GM12878 (cell line): ENCODE measurements around the gene AKR1B15. TPM values are rescaled to one million over a fixed set of nuclear protein-coding genes. Genes with fewer than 3 reads are reported as not detected.

Source experiments
- CBFB ChIP-seq: IDR thresholded peaks from 2 replicates; pipeline ENCODE4 v1.6.1; 2016; ENCODE audit warnings: antibody characterized with exemption, low read depth
- CHD2 ChIP-seq: IDR thresholded peaks from 2 replicates; pipeline ENCODE4 v1.6.1; 2011; ENCODE audit warnings: low read depth, low read length, improper control_type of control experiment, borderline replicate concordance
- CTCF ChIP-seq, 3 experiments: IDR thresholded peaks in 2 of 3; conservative IDR thresholded peaks in 1 of 3; 2 replicates each; pipeline ENCODE4 v1.5.1; 2011; ENCODE audit warnings: low read depth in 3 of 3, low read length in 3 of 3, mild to moderate bottlenecking in 3 of 3, control low read depth in 2 of 3, moderate library complexity in 2 of 3, inconsistent platforms in 1 of 3, mixed read lengths in 1 of 3; ENCODE audit not compliant: control insufficient read depth in 2 of 3, insufficient read depth in 1 of 3; ENCODE audit errors: extremely low read depth in 1 of 3
- HCFC1 ChIP-seq: fragments of 150-350 bp; IDR thresholded peaks from 2 replicates; pipeline ENCODE4 v1.6.1; 2014; ENCODE audit warnings: low read length
- IKZF2 ChIP-seq, 2 experiments: fragments of 450-650 bp; IDR thresholded peaks; 2 replicates each; pipeline ENCODE4 v1.6.1; 2017; ENCODE audit warnings: mild to moderate bottlenecking in 2 of 2, moderate library complexity in 2 of 2
- KDM1A ChIP-seq: fragments of 200-600 bp; sonication (generic); IDR thresholded peaks from 2 replicates; pipeline ENCODE4 v1.6.1; 2016; ENCODE audit warnings: borderline replicate concordance
- MLLT1 ChIP-seq: fragments of 450-650 bp; IDR thresholded peaks from 2 replicates; pipeline ENCODE4 v1.6.1; 2016; ENCODE audit warnings: mild to moderate bottlenecking
- PAX8 ChIP-seq: fragments of 450-650 bp; IDR thresholded peaks from 2 replicates; pipeline ENCODE4 v1.6.1; 2017; ENCODE audit warnings: mild to moderate bottlenecking, moderate library complexity
- RELB ChIP-seq: fragments of 450-650 bp; IDR thresholded peaks from 2 replicates; pipeline ENCODE4 v1.6.1; 2017; ENCODE audit warnings: low read depth, mild to moderate bottlenecking, moderate library complexity
- RFX5 ChIP-seq: IDR thresholded peaks from 2 replicates; pipeline ENCODE4 v1.6.1; 2011; ENCODE audit warnings: low read depth, low read length, improper control_type of control experiment
- RUNX3 ChIP-seq: IDR thresholded peaks from 2 replicates; pipeline ENCODE4 v1.6.1; 2012; ENCODE audit warnings: low read length, inconsistent platforms
- SIX5 ChIP-seq: IDR thresholded peaks from 2 replicates; pipeline ENCODE4 v1.6.1; 2011; ENCODE audit warnings: mild to moderate bottlenecking, low read depth, low read length, moderate library complexity; ENCODE audit not compliant: severe bottlenecking
- SPI1 ChIP-seq: IDR thresholded peaks from 2 replicates; pipeline ENCODE4 v1.6.1; 2011; ENCODE audit warnings: low read depth, mild to moderate bottlenecking, low read length, moderate library complexity, borderline replicate concordance; ENCODE audit not compliant: insufficient read depth
- SREBF1 ChIP-seq: IDR thresholded peaks from 2 replicates; pipeline ENCODE4 v1.6.1; 2012; ENCODE audit warnings: mild to moderate bottlenecking, low read length
- TCF12 ChIP-seq: IDR thresholded peaks from 2 replicates; pipeline ENCODE4 v1.6.1; 2011; ENCODE audit warnings: low read depth, mild to moderate bottlenecking, low read length
- TCF3 ChIP-seq: IDR thresholded peaks from 2 replicates; pipeline ENCODE4 v1.6.1; 2012; ENCODE audit warnings: low read depth, mild to moderate bottlenecking, low read length, borderline replicate concordance; ENCODE audit not compliant: insufficient read depth
- ZNF217 ChIP-seq: fragments of 450-650 bp; IDR thresholded peaks from 2 replicates; pipeline ENCODE4 v1.6.1; 2017; ENCODE audit warnings: antibody characterized with exemption, mild to moderate bottlenecking
- polyA plus RNA-seq, 11 experiments: library from polyadenylated mRNA; depleted of rRNA in 4 of 11; unstranded in 6 of 11; stranded (reverse) in 5 of 11; fragments of >200 nt; fragmentation: Nextera tagmentation in 4 of 11; fragmentation: Illumina TruSeq in 1 of 11; extraction: Ambion mirVana in 4 of 11; extraction: Trizol in 1 of 11; gene quantifications; 1 replicate in 1 of 11; 2 replicates in 10 of 11; pipeline versions ENCODE4 v1.2.1 to v1.2.3, GENCODE V29; 2011 to 2016; ENCODE audit warnings: inconsistent platforms in 2 of 11, missing spikeins in 2 of 11, low read depth in 1 of 11
- total RNA-seq, 4 experiments: library from RNA; depleted of rRNA in 3 of 4; stranded (reverse); fragments of >200 nt in 3 of 4; fragmentation: Illumina TruSeq in 1 of 4; extraction: Trizol in 1 of 4; gene quantifications; 2 replicates each; pipeline versions ENCODE4 v1.2.1 to v1.2.3, GENCODE V29; 2013 to 2021
- TF ChIP-seq, protein P1 (sequence below): fragments of 450-650 bp; IDR thresholded peaks from 2 replicates; pipeline ENCODE4 v1.6.1; 2017; ENCODE audit warnings: antibody characterized with exemption, mild to moderate bottlenecking, moderate library complexity
- TF ChIP-seq, protein P2 (sequence below): fragments of 150-350 bp; IDR thresholded peaks from 2 replicates; pipeline ENCODE4 v1.6.1; 2016; ENCODE audit warnings: low read depth, low read length

Gene AKR1B15
- total and polyA plus RNA-seq, 10 of the 15 experiments (the other 5 are each of a cell fraction or from before 2014, with no cell fraction given), result 0.06 TPM; not detected in 9

DNA sequence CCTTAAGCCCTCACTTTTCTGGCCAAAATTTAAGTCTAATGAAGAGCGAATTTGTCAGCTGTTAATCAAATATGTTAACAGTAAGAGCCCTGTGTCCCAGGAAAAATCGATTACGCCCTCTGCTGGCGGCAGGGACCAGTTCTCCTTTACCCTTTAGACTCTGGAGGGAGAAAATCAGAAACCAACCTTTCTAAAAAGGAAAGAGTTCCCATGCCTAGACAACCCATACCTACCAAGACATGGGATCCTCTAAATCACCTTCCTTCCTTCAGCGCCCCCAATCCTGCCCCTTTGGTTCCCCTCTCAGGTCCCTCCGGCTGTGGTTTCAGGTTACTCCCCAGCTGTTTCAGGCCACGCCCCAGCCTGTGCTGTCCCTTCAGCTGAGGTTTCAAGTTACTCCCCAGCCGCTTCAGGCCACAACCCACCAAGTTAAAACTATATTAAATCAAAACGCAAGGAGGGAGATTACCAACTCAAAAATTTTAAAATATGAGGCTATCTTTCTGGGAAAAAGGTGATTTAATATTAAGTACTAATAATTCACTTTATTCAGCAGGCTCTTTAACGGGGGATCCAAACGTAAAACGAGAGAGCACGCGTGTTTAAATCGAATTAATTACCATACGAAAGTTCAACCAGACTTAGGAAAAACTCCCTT, 1.4 kb upstream of the AKR1B15 start (continued):
- TF ChIP-seq SPI1, result no peak
- TF ChIP-seq RELB, result peak; percentile 48; the same call in 1 of the 2 replicates
- TF ChIP-seq SIX5, result no peak
- TF ChIP-seq SREBF1, result no peak
- TF ChIP-seq RUNX3, result peak; percentile 76
- TF ChIP-seq IKZF2 (IDR thresholded peaks at IDR 0.05), result peak; percentile 30 to 36; a peak in 1 of 4 replicates
- peak; percentile 72 to 87 (median 74) for TF ChIP-seq CTCF (IDR thresholded peaks at IDR 0.05 in 2 of 3, conservative IDR thresholded peaks at IDR 0.05 in 1 of 3; ENCODE audit: control insufficient read depth in 2 of 3, extremely low read depth in 1 of 3, insufficient read depth in 1 of 3, low read depth in 3 of 3, low read length in 3 of 3)
- no peak for TF ChIP-seq KDM1A
- no peak for TF ChIP-seq CHD2
- TF ChIP-seq HCFC1, result no peak
- 0 out of 2 replicates have a peak, but pooled peaks have one; percentile 46 for TF ChIP-seq TCF12
- TF ChIP-seq PAX8, result no peak
- TF ChIP-seq MLLT1, result no peak
- no peak for TF ChIP-seq ZNF217
- TF ChIP-seq, protein P1, sequence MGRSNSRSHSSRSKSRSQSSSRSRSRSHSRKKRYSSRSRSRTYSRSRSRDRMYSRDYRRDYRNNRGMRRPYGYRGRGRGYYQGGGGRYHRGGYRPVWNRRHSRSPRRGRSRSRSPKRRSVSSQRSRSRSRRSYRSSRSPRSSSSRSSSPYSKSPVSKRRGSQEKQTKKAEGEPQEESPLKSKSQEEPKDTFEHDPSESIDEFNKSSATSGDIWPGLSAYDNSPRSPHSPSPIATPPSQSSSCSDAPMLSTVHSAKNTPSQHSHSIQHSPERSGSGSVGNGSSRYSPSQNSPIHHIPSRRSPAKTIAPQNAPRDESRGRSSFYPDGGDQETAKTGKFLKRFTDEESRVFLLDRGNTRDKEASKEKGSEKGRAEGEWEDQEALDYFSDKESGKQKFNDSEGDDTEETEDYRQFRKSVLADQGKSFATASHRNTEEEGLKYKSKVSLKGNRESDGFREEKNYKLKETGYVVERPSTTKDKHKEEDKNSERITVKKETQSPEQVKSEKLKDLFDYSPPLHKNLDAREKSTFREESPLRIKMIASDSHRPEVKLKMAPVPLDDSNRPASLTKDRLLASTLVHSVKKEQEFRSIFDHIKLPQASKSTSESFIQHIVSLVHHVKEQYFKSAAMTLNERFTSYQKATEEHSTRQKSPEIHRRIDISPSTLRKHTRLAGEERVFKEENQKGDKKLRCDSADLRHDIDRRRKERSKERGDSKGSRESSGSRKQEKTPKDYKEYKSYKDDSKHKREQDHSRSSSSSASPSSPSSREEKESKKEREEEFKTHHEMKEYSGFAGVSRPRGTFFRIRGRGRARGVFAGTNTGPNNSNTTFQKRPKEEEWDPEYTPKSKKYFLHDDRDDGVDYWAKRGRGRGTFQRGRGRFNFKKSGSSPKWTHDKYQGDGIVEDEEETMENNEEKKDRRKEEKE, result no peak
- TF ChIP-seq, protein P2, sequence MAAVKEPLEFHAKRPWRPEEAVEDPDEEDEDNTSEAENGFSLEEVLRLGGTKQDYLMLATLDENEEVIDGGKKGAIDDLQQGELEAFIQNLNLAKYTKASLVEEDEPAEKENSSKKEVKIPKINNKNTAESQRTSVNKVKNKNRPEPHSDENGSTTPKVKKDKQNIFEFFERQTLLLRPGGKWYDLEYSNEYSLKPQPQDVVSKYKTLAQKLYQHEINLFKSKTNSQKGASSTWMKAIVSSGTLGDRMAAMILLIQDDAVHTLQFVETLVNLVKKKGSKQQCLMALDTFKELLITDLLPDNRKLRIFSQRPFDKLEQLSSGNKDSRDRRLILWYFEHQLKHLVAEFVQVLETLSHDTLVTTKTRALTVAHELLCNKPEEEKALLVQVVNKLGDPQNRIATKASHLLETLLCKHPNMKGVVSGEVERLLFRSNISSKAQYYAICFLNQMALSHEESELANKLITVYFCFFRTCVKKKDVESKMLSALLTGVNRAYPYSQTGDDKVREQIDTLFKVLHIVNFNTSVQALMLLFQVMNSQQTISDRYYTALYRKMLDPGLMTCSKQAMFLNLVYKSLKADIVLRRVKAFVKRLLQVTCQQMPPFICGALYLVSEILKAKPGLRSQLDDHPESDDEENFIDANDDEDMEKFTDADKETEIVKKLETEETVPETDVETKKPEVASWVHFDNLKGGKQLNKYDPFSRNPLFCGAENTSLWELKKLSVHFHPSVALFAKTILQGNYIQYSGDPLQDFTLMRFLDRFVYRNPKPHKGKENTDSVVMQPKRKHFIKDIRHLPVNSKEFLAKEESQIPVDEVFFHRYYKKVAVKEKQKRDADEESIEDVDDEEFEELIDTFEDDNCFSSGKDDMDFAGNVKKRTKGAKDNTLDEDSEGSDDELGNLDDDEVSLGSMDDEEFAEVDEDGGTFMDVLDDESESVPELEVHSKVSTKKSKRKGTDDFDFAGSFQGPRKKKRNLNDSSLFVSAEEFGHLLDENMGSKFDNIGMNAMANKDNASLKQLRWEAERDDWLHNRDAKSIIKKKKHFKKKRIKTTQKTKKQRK, result no peak
- 0 out of 2 replicates have a peak, but pooled peaks have one; percentile 33 for TF ChIP-seq TCF3
- TF ChIP-seq CBFB, result no peak
- no peak for TF ChIP-seq RFX5
